ENCODE data around the gene HSPA13. TPM values are rescaled to one million over a fixed set of nuclear protein-coding genes. Genes with fewer than 3 reads are reported as not detected.
"Not testable (repeated sequence)": the region's sequence is repeated elsewhere in the genome, so short reads cannot be mapped to it uniquely, and the experiment has no call there.

The HSPA13 gene
- polyA plus RNA-seq (2014; cell fraction: cytosol; rRNA removed): 64.8 and 69.0 TPM in 2 replicates
- 27.4 and 30.8 TPM in 2 replicates for polyA plus RNA-seq (2014; cell fraction: nucleus; rRNA removed)

DNA sequence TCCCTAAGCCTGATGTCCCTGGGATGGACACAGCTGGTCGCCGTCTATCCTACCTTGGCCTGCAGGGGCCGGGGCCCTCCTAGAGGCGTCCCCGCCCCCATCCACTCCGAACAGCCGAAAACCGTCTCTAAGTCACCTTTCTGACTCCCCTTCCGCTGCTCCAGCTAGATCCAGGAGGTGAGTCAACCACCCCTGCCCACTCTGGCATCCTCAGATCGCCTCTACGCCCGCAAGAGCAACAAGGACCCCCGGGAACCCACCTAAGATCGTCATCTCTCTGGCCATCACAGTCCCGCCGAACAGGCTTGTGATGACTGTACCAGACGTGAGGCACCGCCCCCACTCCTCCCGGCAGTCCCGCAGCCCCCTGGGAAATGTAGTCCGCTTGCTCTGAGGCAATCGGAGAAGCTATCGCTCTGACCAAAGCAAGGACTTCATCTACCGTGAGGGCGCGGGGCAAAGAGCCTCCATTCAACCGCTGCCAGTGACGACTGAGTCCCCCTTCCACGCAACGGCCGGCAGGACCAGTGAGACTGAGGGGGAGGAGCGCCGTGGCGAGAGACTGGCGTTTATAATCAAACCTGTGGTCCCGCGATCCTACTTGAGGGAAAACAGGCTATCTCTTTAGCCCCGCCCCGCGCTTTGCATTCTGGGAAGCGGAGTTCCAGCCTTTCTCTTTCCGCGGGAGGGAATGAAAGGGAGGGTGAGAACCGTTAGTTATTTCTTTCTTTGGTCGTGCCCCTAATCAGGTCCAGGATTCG is at the start of gene HSPA13:
HSPA13 (minus strand) TSS at position 312 of the 761 bp plus-strand sequence; CDS start at position 285, 27 bp downstream.
- peak; percentile 99 for DNase-seq (ENCODE audit: low spot score)

GRCh38 chr21:14418920-14419319 is 36.0 kb upstream of the HSPA13 start:
- DNase-seq (ENCODE audit: low spot score): no peak

DNA sequence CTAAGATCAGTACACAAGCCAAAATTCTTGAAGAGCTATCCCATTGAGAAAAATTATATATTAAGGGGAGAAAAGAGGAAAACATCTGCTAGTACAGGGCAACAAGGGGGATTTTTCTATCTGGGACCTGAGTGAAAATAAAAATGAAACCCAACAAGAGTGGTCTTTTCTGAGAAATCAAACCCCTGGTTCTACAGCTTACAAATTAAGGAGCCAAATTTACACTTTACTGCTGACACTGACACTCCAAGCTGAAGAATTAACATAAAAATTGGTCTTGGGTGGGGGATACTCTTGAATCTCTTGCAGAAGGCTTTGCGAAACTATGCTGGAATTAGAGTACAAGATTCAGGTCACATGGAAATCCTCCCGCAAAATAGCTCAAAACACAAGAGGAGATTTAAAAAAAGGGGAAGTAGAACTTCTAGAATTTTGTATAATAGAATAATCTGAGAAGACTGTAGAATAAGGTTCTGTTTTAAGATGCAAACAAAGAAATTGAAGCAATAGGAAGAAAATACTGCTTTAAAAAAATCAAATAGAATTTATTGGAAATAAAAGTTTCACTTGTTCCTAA is 32.1 kb upstream of the HSPA13 start:
- no peak for DNase-seq (ENCODE audit: low spot score)

DNA sequence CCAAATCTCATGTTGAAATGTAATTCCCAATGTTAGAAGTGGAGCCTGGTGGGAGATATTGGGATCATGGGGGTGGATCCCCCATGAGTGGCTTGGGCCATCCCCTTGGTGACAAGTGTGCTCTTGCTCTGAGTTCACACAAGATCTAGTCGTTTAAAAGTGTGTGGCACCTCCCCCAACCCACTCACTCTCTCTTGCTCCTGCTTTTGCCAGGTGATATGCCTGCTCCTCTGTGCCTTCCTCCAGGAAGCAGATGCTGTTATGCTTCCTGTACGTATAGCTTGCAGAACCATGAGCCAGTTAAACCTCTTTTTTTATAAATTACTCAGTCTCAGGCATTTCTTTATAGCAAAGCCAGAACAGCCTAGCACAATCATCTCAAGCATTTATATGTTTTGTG is 23.0 kb upstream of the HSPA13 start:
- DNase-seq (ENCODE audit: low spot score): no peak

DNA sequence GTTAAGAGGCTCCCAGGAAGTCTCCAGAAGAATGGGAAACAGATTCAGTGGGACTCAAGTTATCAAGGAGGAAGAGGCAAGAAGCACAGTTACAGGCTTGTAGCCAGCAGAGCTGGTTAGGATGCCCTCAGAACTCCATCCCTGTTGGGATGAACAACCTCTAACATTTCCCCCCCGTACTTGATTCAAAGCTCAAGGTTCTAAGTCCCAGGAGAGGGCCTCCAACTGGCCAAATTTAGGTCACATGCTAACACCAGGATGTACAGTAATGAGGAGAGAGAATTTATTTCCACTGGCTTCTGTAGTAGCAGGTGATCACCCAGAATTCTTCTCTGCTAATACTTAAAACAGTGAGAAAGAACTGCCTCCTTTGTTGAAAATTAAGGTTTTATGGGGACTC is 22.3 kb upstream of the HSPA13 start:
- no peak for DNase-seq (ENCODE audit: low spot score)

DNA sequence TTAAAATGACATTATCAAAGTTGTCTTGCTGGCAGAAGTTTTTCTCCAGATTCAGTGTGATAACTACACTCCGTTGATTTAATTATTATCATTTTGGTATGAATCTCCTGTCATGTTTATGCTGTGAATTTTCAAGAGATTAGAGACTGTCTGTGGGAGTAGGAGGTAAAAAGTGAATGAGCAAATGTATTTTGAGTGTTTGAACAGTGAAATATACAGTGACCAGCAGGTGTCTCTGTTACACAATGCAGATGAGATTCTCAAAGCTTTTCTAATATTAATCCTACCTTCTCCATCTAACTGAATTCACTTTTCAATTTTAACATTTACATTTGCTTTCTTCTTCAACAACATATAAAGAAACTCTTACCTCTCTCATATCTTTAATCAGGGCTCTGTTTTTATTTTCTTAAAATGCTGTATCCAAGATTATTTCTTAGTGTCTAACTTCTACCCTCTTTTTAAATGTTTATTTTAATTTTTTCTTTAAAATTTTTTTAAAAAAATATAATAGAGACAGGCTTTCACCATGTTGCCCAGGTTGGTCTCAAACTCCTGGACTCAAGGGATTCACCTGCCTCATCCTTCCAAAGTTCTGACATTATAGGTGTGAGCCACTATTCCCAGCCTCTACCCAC is 20.9 kb upstream of the HSPA13 start:
- DNase-seq (ENCODE audit: low spot score): peak; percentile 32

GRCh38 chr21:14401217-14401616 is 18.3 kb upstream of the HSPA13 start:
- no peak for DNase-seq (ENCODE audit: low spot score)

GRCh38 chr21:14388282-14388681 is 5.3 kb upstream of the HSPA13 start:
- no peak for DNase-seq (ENCODE audit: low spot score)

DNA sequence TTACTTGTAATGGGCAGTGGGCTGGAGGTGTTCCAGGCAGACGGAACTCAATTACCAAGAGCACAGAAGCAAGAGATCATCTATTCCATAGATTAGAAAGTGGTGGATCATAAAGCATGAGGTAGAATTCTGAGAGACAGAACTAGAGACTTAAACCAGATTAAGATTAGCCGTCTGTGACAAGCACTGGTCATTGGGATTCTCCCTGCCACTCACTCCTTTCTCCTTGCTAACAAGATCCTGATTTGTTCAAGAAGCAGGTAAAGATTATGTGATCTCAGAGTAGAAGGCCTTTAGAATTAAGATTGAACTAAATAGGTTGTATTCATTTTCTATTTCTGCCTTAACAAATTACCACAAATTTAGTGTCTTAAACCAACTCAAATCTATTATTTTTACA is 1.5 kb upstream of the HSPA13 start:
- DNase-seq (ENCODE audit: low spot score): no peak

DNA sequence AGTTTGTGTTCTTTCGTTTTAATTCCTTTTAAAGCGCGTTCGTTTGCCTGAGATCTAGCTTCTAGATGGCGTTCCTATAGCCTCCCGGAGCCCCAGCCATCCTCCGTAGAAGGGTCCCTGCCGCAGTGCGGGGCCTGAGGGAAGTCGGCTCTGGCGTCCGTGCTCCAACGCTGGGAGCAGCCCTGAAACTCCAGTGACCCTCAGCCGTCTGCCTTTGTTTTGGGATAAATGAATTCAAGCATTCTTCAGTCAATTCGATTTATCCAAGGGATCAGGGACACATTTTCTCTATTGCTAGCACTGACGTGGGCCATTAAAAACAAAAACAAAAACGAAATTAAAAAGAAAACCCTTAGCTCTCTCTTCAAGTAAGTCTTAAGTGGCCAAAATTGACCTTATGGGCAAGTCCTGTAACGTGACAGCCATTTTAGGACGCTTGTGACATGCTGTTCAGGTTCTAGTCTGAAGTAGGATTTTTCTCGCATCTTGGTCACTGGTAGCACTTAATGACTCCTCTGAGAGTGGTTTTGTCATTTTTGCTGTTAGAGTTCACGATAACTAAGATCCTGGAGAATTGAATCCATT is 742 bp upstream of the HSPA13 start:
- DNase-seq (ENCODE audit: low spot score): no peak

DNA sequence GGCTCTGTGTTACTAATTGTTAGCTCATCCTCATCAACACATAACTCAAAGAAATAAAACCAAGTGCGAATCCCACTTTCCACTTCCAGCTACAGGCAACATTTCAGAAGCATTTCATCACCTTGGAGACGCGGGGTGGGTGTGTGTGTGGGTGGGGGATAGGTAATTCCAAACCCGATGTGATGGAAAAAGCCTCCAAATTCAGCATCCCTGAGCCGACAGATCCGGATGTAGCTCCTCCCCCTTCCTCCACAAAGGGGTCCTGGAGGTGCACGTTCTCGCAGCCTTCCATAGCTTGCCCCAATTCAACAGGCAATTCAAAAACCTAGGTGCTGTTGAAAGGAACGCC is 486 bp downstream of the HSPA13 start:
- no peak for DNase-seq (ENCODE audit: low spot score)

DNA sequence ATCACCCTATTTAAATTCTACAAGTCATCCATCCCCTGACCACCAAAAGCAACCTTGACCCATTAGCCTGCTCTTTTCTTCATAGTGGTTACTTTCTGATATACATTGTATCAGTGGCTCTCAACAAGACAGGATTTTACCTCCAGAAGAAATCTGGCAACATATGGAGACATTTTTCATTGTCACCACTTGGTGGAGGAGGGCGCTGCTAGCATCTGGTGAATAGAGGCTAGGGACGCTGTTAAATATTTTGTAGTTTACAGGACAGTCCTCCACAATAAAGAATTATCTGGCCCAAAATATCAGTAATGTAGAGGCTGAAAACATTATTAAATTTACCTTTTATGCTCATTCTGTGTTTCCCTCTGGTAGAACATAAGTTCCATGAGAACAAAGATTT is 6.1 kb downstream of the HSPA13 start:
- no peak for DNase-seq (ENCODE audit: low spot score)

GRCh38 chr21:14366998-14367397 is 15.9 kb downstream of the HSPA13 start:
- no peak for DNase-seq (ENCODE audit: low spot score)

DNA sequence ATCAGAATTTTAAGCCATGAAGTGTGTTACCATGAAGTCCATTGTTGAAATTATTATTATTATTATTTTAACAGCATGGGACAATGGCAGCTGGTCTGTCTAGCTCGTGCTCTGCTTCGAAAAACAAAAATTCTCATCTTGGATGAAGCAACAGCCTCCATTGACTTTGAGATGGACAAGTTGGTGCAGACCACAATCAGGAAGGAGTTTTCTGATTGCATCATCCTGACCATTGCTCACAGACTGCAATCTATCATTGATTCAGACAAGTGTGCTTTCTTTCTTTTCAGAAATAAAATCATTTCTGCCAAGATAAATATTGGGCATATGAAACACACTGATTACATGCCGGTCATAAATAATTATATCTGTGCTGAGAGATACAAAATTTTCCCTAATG is 21.0 kb downstream of the HSPA13 start:
- DNase-seq (ENCODE audit: low spot score): no peak

DNA sequence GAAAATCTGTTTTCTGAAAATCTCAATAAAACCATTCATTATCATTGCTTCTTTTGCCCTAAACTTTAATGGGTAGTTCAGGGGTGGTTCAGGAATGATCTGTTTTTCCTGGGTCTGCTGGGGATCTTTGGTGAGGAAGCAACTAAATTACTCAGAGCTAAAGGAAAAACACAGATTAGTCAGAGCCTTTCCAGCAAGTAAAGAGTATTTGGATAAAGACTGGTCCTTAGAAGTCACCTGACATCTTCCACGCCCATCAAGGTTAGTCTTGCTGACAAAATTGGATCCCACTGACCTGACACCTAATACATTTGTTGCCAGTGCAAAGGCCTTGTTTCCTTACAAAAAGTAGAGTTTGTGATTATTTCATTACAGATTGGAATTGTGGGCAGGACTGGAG is 24.2 kb downstream of the HSPA13 start:
- no peak for DNase-seq (ENCODE audit: low spot score)

DNA sequence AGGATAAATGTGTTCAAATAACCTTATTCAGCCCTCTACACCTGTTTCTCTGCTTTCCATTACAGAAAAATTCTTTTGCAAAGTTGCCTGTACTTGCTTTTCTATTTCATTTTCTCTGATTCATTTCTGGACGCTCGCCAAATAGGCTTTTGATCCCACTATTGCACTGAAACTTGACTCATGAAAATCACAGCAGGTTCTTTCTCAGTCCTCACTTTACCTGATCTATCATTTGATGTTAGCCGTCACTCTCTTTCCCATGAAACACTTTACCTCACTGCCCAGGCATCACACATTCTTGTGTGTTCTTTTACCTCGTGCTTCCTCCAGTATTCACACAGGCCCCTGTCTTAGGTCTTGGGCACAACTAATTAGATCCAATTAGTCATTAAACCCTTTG is 26.2 kb downstream of the HSPA13 start:
- DNase-seq (ENCODE audit: low spot score): no peak

DNA sequence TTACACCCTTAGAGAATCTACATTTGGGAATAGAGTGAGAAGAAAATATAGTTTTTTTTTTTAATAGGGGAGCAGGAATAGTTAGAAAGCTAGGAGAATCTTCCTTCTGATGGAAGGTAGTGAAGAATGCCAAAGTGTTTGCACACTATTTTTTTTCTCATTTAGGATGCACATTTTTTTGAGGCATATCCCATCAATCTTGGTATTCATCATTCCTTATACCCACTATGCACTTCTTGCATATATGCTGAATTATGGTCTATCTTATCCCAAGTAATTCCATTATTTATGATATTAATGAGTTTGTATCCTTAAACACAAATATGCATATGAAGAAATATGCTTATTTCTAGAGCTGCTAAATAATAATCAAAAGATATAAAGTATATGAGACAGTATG is 28.4 kb downstream of the HSPA13 start:
- no peak for DNase-seq (ENCODE audit: low spot score)

DNA sequence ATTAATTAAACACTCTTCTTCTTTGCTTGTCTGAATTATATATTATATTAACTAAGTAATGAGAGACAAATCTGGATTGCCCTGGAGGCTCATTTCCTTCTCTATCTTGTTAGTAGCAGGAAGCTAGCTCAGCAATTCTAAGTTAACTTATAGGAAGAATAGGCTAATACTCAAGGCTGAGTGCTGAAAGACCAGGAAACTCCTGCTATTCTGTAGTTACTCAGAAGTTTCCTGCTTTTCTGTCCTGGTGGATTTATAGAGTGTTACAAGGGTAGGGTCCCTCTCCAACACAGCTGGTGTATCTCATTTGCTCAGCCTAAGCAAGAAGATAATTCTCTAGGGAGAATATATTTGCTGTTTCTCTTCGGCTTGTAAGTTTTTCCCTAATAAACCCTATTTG is 29.2 kb downstream of the HSPA13 start:
- DNase-seq (ENCODE audit: low spot score): no peak

DNA sequence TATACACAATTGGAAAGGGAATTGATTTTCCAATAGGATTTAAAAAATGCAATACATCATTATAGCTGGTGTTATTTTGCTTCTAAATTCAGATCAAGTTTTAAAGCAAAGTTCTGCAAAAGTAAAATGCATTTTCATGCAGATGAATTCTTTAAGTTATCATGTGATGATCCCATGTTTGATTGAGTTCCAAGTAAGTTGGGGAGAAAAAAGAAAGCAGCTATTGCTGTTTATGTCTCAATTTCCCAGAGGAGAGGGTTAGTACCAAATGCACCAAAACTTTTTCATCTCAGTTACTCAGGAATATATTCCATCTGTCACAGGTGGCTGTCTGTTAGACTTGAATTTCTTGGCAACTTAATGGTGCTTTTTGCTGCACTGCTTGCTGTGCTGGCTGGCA is 29.7 kb downstream of the HSPA13 start:
- DNase-seq (ENCODE audit: low spot score): no peak

- DNase-seq (ENCODE audit: low spot score): not testable (repeated sequence)
These were observed 55.6 kb downstream of the HSPA13 start for GRCh38 chr21:14327346-14327745.

- no peak for DNase-seq (ENCODE audit: low spot score)
These were observed 57.4 kb downstream of the HSPA13 start for GRCh38 chr21:14325595-14325994.
